ENCODE data around the gene CKLF.

CKLF gene

GRCh38 chr16:66552286-66553177 lies at the start of gene CKLF:
Gene CKLF, plus strand, starts transcription at chr16:66552576. Its CDS starts 140 bp downstream, at chr16:66552716.
- no peaks in the 10 kb centered on the region for H3K27me3 ChIP-seq (replicated peaks; ENCODE audit: control insufficient read depth, insufficient read depth, low read length)
- peak within 1 kb of the TSS; percentile 92 for H3K9ac ChIP-seq (ENCODE audit: low read length)
- peak; percentile 95 for DNase-seq (ENCODE audit: low read depth)
- no peaks in the 10 kb centered on the region for H3K9me3 ChIP-seq (ENCODE audit: control insufficient read depth, low read length)
- no peaks in the 10 kb centered on the region for H3K36me3 ChIP-seq (ENCODE audit: control insufficient read depth, insufficient read depth, low read length, severe bottlenecking)
- peak within 1 kb of the TSS; percentile 94 for H3K4me3 ChIP-seq (ENCODE audit: low read length)
- peaks cover 59% of the 10 kb centered on the region for H3K4me1 ChIP-seq (ENCODE audit: control insufficient read depth, insufficient read depth, low read length)

DNA sequence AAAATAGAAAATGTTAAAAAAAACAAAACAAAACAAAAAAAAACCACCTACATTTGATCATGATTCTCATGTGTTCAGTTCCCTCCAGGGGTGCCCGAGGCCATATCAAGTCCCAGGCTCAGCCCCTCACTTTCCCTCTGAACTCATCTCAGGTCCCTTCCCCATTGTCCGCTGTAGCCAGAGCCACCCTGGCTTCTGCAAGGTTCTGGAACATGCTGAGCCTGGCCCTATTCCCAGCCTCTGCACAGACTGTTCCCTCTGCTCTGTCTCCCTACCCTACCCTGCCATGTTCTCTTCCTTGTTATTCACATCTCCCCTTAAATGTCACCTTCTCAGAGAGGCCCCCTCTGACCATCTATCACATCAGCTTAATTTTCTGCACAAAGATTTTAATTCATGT lies 49.3 kb upstream of the CKLF start:
- H3K27me3 ChIP-seq (replicated peaks; ENCODE audit: control insufficient read depth, insufficient read depth, low read length), result no peaks in the 10 kb centered on the region
- peak overlapping the region; percentile 26 for H3K4me3 ChIP-seq (ENCODE audit: low read length)
- no peak for DNase-seq (ENCODE audit: low read depth)
- H3K9me3 ChIP-seq (ENCODE audit: control insufficient read depth, low read length), result no peaks in the 10 kb centered on the region
- no peaks in the 10 kb centered on the region for H3K36me3 ChIP-seq (ENCODE audit: control insufficient read depth, insufficient read depth, low read length, severe bottlenecking)
- peaks cover 25% of the 10 kb centered on the region for H3K4me1 ChIP-seq (ENCODE audit: control insufficient read depth, insufficient read depth, low read length)
- peak overlapping the region; percentile 76 for H3K9ac ChIP-seq (ENCODE audit: low read length)

GRCh38 chr16:66503612-66504011 lies 48.8 kb upstream of the CKLF start:
- no peaks in the 10 kb centered on the region for H3K27me3 ChIP-seq (replicated peaks; ENCODE audit: control insufficient read depth, insufficient read depth, low read length)
- peak overlapping the region; percentile 30 for H3K4me3 ChIP-seq (ENCODE audit: low read length)
- no peak for DNase-seq (ENCODE audit: low read depth)
- peak overlapping the region; percentile 76 for H3K9ac ChIP-seq (ENCODE audit: low read length)
- no peaks in the 10 kb centered on the region for H3K36me3 ChIP-seq (ENCODE audit: control insufficient read depth, insufficient read depth, low read length, severe bottlenecking)
- H3K4me1 ChIP-seq (ENCODE audit: control insufficient read depth, insufficient read depth, low read length), result peaks cover 31% of the 10 kb centered on the region
- H3K9me3 ChIP-seq (ENCODE audit: control insufficient read depth, low read length), result no peaks in the 10 kb centered on the region

DNA sequence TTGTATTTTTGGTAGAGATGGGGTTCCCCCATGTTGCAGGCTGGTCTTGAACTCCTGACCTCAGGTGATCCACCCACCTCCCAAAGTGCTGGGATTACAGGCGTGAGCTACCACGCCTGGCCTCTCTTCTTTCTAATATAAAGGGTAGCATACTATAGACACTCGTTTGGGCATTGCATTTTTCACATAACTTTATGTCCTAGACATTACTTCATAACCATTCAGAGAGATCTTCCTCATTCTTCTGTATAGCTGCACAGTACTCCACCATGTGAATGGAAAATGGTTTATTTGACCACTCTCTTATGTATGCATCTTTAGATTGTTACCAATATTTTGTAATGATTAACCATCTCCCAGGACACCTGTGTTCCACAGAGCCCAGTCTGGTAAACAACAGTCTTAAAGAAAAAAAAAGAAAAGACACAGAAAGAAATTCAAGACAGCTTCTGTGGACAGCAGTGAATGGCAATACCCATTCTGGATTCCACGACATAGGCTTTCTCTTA lies 44.6 kb upstream of the CKLF start:
- H3K36me3 ChIP-seq (ENCODE audit: control insufficient read depth, insufficient read depth, low read length, severe bottlenecking), result no peaks in the 10 kb centered on the region
- DNase-seq (ENCODE audit: low read depth), result no peak
- no peak overlapping the region for H3K4me3 ChIP-seq (ENCODE audit: low read length)
- peaks cover 56% of the 10 kb centered on the region for H3K4me1 ChIP-seq (ENCODE audit: control insufficient read depth, insufficient read depth, low read length)
- H3K9me3 ChIP-seq (ENCODE audit: control insufficient read depth, low read length), result no peaks in the 10 kb centered on the region
- H3K9ac ChIP-seq (ENCODE audit: low read length), result no peak overlapping the region
- no peaks in the 10 kb centered on the region for H3K27me3 ChIP-seq (replicated peaks; ENCODE audit: control insufficient read depth, insufficient read depth, low read length)

GRCh38 chr16:66508248-66508913 lies 44.0 kb upstream of the CKLF start:
- Histone ChIP-seq H3K9me3 (ENCODE audit: control insufficient read depth, low read length) (no peaks in the 10 kb centered on the region), H3K4me1 (ENCODE audit: control insufficient read depth, insufficient read depth, low read length) (peaks cover 53% of the 10 kb centered on the region), H3K9ac (ENCODE audit: low read length) (no peak overlapping the region), H3K36me3 (ENCODE audit: control insufficient read depth, insufficient read depth, low read length, severe bottlenecking) (no peaks in the 10 kb centered on the region), H3K27me3 (replicated peaks; ENCODE audit: control insufficient read depth, insufficient read depth, low read length) (no peaks in the 10 kb centered on the region), H3K4me3 (ENCODE audit: low read length) (no peak overlapping the region)
- peak; percentile 51 for DNase-seq (ENCODE audit: low read depth)

- Histone ChIP-seq H3K4me1 (ENCODE audit: control insufficient read depth, insufficient read depth, low read length) (peaks cover 47% of the 10 kb centered on the region), H3K4me3 (ENCODE audit: low read length) (no peak overlapping the region), H3K9me3 (ENCODE audit: control insufficient read depth, low read length) (no peaks in the 10 kb centered on the region), H3K36me3 (ENCODE audit: control insufficient read depth, insufficient read depth, low read length, severe bottlenecking) (no peaks in the 10 kb centered on the region), H3K27me3 (replicated peaks; ENCODE audit: control insufficient read depth, insufficient read depth, low read length) (no peaks in the 10 kb centered on the region), H3K9ac (ENCODE audit: low read length) (no peak overlapping the region)
- DNase-seq (ENCODE audit: low read depth), result no peak
Observed at GRCh38 chr16:66508914-66509496, 43.4 kb upstream of the CKLF start.

GRCh38 chr16:66509576-66509975 lies 42.8 kb upstream of the CKLF start:
- no peak for DNase-seq (ENCODE audit: low read depth)
- H3K4me1 ChIP-seq (ENCODE audit: control insufficient read depth, insufficient read depth, low read length), result peaks cover 45% of the 10 kb centered on the region
- no peaks in the 10 kb centered on the region for H3K36me3 ChIP-seq (ENCODE audit: control insufficient read depth, insufficient read depth, low read length, severe bottlenecking)
- H3K4me3 ChIP-seq (ENCODE audit: low read length), result no peak overlapping the region
- peak overlapping the region; percentile 15 for H3K9ac ChIP-seq (ENCODE audit: low read length)
- H3K9me3 ChIP-seq (ENCODE audit: control insufficient read depth, low read length), result no peaks in the 10 kb centered on the region
- H3K27me3 ChIP-seq (replicated peaks; ENCODE audit: control insufficient read depth, insufficient read depth, low read length), result no peaks in the 10 kb centered on the region

DNA sequence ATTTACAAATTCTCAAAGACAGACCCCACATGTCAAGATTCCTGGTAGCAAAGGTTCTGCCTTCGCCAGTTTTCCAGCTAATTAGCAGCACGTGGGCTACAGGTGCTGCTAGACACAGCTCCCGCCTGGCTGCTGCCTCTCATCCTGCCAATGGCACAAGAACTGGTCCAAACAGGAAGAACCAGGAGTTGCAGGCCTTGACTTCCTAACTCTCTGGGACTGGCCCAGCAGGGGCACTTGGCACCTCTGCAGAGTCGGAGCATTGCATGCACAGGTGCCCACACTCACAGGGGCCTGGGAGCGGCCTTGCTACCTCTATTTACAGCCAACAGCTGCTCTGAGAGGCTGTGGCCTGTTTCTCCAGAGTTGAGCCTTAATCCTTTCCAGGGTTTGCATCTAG lies 42.1 kb upstream of the CKLF start:
- no peak overlapping the region for H3K4me3 ChIP-seq (ENCODE audit: low read length)
- peaks cover 46% of the 10 kb centered on the region for H3K4me1 ChIP-seq (ENCODE audit: control insufficient read depth, insufficient read depth, low read length)
- DNase-seq (ENCODE audit: low read depth), result no peak
- peak overlapping the region; percentile 78 for H3K9ac ChIP-seq (ENCODE audit: low read length)
- no peaks in the 10 kb centered on the region for H3K9me3 ChIP-seq (ENCODE audit: control insufficient read depth, low read length)
- H3K27me3 ChIP-seq (replicated peaks; ENCODE audit: control insufficient read depth, insufficient read depth, low read length), result no peaks in the 10 kb centered on the region
- no peaks in the 10 kb centered on the region for H3K36me3 ChIP-seq (ENCODE audit: control insufficient read depth, insufficient read depth, low read length, severe bottlenecking)

GRCh38 chr16:66510711-66511601 lies 41.4 kb upstream of the CKLF start:
- Histone ChIP-seq H3K36me3 (ENCODE audit: control insufficient read depth, insufficient read depth, low read length, severe bottlenecking) (no peaks in the 10 kb centered on the region), H3K4me1 (ENCODE audit: control insufficient read depth, insufficient read depth, low read length) (peaks cover 52% of the 10 kb centered on the region), H3K9ac (ENCODE audit: low read length) (peak overlapping the region; percentile 78), H3K4me3 (ENCODE audit: low read length) (peak overlapping the region; percentile 59), H3K27me3 (replicated peaks; ENCODE audit: control insufficient read depth, insufficient read depth, low read length) (no peaks in the 10 kb centered on the region), H3K9me3 (ENCODE audit: control insufficient read depth, low read length) (no peaks in the 10 kb centered on the region)
- DNase-seq (ENCODE audit: low read depth), result peak; percentile 27

DNA sequence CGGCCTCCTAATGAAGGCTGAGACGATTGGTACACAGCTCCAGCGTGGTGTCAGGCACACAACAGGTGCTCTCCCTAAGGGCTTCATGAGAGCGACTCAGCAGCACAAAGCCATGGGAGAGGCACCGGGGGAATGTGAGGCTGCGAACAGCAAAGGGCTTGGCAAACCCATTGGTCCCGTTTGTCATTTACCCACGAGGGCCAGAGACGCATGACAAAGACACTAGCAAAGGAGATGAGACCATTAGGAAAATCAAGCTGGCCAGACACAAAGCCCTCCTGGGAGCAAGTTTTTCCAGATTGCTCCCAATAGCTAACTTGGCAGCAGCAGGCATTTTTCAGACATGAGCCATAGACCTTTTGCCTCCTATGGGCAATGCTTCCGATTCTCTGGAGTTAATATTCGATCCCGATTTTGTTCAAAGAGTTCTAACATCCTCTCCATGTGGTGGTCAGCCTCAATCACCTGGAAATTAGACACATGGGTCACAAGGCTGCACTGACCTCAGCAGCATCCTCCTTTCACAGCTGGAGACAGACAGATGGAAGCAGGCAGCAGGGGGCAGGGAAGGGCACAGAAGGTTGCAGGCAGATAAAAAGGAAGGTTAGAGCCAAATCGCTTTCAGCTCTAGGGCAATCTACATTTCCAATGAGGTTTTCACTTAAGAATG lies 40.6 kb upstream of the CKLF start:
- DNase-seq (ENCODE audit: low read depth), result peak; percentile 79

More for the DNA sequence above, 40.6 kb upstream of the CKLF start:
- Histone ChIP-seq H3K9me3 (ENCODE audit: control insufficient read depth, low read length) (no peaks in the 10 kb centered on the region), H3K4me3 (ENCODE audit: low read length) (peak overlapping the region; percentile 59), H3K27me3 (replicated peaks; ENCODE audit: control insufficient read depth, insufficient read depth, low read length) (no peaks in the 10 kb centered on the region), H3K36me3 (ENCODE audit: control insufficient read depth, insufficient read depth, low read length, severe bottlenecking) (no peaks in the 10 kb centered on the region), H3K9ac (ENCODE audit: low read length) (peak overlapping the region; percentile 78), H3K4me1 (ENCODE audit: control insufficient read depth, insufficient read depth, low read length) (peaks cover 58% of the 10 kb centered on the region)

All from adipocyte (in vitro differentiated cells).